Type B pancreatic cell (in vitro differentiated cells): ENCODE measurements around the gene ELL3. TPM values are rescaled to one million over a fixed set of nuclear protein-coding genes. Genes with fewer than 3 reads are reported as not detected.

Source experiments
- DNase-seq: peaks from one replicate; pipeline ENCODE4 v3.0.0; 2021; ENCODE audit warnings: mixed read lengths; ENCODE audit not compliant: unreplicated experiment; ENCODE audit errors: extremely low spot score
- H3K27ac Mint-ChIP-seq: 2 replicates; pipeline ENCODE4 v1.8.0; 2021; ENCODE audit warnings: mild to moderate bottlenecking, mixed read lengths
- H3K27me3 Mint-ChIP-seq: 2 replicates; pipeline ENCODE4 v1.8.0; 2021; ENCODE audit warnings: mixed read lengths
- H3K36me3 Mint-ChIP-seq: 2 replicates; pipeline ENCODE4 v1.8.0; 2021; ENCODE audit warnings: mixed read lengths
- H3K4me1 Mint-ChIP-seq: one replicate; pipeline ENCODE4 v1.8.0; 2021; ENCODE audit warnings: mixed read lengths; ENCODE audit not compliant: unreplicated experiment
- H3K4me3 Mint-ChIP-seq: 2 replicates; pipeline ENCODE4 v1.8.0; 2021; ENCODE audit warnings: mild to moderate bottlenecking, mixed read lengths
- H3K9me3 Mint-ChIP-seq: 2 replicates; pipeline ENCODE4 v1.8.0; 2021; ENCODE audit warnings: mixed read lengths
- total RNA-seq: library from RNA; stranded (reverse); gene quantifications from 2 replicates; pipeline ENCODE4 v1.2.1, GENCODE V29; 2021; ENCODE audit warnings: low replicate concordance
- TF ChIP-seq, protein P1 (sequence below): fragments of 200-600 bp; sonication (generic); conservative IDR thresholded peaks from 2 replicates; pipeline ENCODE4 v1.5.0; 2021; ENCODE audit warnings: antibody characterized with exemption, mild to moderate bottlenecking

ELL3 gene
- total RNA-seq, 1 donor from 2014 or later: 4.1 TPM

DNA sequence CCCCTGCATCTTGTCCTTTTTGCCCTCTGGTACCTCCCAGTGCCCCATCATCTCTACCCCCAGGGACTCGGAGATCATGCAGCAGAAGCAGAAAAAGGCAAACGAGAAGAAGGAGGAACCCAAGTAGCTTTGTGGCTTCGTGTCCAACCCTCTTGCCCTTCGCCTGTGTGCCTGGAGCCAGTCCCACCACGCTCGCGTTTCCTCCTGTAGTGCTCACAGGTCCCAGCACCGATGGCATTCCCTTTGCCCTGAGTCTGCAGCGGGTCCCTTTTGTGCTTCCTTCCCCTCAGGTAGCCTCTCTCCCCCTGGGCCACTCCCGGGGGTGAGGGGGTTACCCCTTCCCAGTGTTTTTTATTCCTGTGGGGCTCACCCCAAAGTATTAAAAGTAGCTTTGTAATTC is 16.9 kb upstream of the ELL3 start:
- no peak for DNase-seq
- H3K27me3 Mint-ChIP-seq: no peaks in the 10 kb centered on the region
- peak overlapping the region; percentile 97 for H3K27ac Mint-ChIP-seq
- TF ChIP-seq, protein P1, sequence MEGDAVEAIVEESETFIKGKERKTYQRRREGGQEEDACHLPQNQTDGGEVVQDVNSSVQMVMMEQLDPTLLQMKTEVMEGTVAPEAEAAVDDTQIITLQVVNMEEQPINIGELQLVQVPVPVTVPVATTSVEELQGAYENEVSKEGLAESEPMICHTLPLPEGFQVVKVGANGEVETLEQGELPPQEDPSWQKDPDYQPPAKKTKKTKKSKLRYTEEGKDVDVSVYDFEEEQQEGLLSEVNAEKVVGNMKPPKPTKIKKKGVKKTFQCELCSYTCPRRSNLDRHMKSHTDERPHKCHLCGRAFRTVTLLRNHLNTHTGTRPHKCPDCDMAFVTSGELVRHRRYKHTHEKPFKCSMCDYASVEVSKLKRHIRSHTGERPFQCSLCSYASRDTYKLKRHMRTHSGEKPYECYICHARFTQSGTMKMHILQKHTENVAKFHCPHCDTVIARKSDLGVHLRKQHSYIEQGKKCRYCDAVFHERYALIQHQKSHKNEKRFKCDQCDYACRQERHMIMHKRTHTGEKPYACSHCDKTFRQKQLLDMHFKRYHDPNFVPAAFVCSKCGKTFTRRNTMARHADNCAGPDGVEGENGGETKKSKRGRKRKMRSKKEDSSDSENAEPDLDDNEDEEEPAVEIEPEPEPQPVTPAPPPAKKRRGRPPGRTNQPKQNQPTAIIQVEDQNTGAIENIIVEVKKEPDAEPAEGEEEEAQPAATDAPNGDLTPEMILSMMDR: no peak
- peak overlapping the region; percentile 96 for H3K4me3 Mint-ChIP-seq
- peaks cover 33% of the 10 kb centered on the region for H3K4me1 Mint-ChIP-seq
- no peaks in the 10 kb centered on the region for H3K9me3 Mint-ChIP-seq
- H3K36me3 Mint-ChIP-seq: peaks cover 37% of the 10 kb centered on the region

DNA sequence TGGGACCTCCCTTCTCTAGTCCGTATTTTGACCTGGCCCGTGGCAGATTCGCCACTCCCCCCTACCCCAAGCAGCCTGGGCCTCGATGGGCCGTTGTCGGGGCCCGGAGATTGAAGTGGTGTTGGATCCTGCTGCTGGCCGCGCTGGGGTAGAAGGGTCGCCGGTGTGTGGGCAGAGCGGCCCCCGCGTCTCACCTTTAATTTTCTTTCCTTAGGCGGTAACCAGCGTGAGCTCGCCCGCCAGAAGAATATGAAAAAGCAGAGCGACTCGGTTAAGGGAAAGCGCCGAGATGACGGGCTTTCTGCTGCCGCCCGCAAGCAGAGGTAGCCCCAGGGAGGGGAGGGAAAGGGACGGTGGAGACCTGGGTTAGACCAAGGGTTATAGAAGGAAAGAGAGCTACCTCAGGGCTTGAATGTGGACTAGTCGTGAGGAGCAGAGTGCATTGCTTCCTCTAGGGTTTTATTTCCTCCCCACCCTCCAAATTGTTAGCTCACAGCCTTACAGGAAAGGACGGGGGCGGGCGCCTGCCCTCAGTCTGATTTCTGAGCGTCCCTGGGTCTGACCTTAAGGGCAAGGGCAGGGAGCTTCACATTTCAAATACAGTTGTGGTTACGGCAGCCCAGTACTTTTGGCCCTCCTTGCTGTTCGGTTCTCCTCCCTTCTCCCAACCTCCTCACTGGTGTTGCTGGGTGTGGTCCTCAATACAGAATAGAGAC is 16.2 kb upstream of the ELL3 start:
- Mint-ChIP-seq H3K9me3 (no peaks in the 10 kb centered on the region), H3K27ac (peak overlapping the region; percentile 97), H3K4me1 (peaks cover 27% of the 10 kb centered on the region), H3K27me3 (no peaks in the 10 kb centered on the region), H3K36me3 (peaks cover 32% of the 10 kb centered on the region), H3K4me3 (peak overlapping the region; percentile 96)
- no peak for DNase-seq
- TF ChIP-seq, protein P1: no peak

DNA sequence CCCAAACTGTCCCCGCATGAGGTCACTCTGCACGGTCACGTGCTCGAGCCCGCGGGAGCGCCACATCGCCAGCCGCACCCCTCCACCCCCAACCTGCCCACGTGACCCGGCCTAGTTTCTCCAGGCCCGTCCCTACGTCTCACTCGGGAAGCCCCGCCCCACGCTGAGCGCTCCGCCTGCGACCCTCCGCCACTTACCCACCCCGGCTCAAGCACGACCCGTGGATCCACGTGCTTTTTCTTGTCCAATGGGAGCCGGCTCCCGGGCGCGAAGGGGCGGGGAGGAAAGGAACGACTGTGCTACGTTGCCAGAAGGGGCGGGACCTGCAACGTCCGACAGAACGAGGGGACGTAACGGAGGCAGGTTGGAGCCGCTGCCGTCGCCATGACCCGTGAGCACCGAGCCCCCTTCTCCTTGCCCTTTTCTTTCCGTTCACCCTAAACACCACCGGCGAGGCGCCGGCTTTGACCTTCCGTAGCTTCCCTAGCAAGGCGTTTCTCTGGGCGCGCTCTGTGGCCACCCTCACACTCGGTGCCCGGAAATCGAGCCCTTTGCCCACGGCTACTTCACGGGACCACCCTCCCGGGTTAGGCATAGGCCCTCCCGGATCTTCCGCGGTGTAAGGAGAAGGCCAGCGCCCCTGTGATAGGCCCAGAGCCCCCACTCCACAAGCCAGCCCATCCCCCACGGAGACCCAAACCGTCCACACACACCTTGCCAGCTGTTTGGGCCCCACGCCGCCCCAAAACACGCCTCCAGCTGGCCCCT is 15.4 kb upstream of the ELL3 start, which contains the start of gene SERF2:
Gene SERF2, plus strand, starts transcription at position 328 of the 768 bp plus-strand sequence. Its CDS starts 57 bp downstream, at position 385.
- H3K9me3 Mint-ChIP-seq: no peaks in the 10 kb centered on the region
- peak within 1 kb of the TSS; percentile 96 for H3K4me3 Mint-ChIP-seq
- no peaks in the 10 kb centered on the region for H3K27me3 Mint-ChIP-seq
- H3K4me1 Mint-ChIP-seq: peaks cover 23% of the 10 kb centered on the region
- TF ChIP-seq, protein P1: no peak
- peak within 1 kb of the TSS; percentile 97 for H3K27ac Mint-ChIP-seq
- H3K36me3 Mint-ChIP-seq: peaks cover 32% of the 10 kb centered on the region
- peak; percentile 99 for DNase-seq

DNA sequence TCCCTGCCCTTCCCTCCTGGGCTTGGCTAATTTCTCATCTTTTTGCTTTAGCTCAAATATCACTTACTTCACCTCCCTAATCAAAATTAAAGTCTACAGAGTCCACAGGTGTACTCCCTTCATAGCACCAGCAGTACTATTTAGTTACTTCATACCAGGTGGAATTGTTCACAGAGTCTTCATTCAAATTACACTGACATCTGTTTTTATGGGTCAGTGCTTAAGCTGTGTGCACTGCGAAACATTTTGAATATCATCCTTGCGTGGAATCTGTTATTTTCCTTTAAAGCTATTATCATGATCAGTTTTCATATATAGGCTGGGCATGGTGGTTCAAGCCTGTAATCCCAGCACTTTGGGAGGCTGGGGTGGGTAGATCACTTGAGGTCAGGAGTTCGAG is 12.6 kb upstream of the ELL3 start:
- TF ChIP-seq, protein P1: no peak
- DNase-seq: no peak
- Mint-ChIP-seq H3K27me3 (no peaks in the 10 kb centered on the region), H3K9me3 (no peaks in the 10 kb centered on the region), H3K4me1 (peaks cover 11% of the 10 kb centered on the region), H3K27ac (peak overlapping the region; percentile 57), H3K36me3 (peaks cover 9% of the 10 kb centered on the region), H3K4me3 (no peak overlapping the region)

DNA sequence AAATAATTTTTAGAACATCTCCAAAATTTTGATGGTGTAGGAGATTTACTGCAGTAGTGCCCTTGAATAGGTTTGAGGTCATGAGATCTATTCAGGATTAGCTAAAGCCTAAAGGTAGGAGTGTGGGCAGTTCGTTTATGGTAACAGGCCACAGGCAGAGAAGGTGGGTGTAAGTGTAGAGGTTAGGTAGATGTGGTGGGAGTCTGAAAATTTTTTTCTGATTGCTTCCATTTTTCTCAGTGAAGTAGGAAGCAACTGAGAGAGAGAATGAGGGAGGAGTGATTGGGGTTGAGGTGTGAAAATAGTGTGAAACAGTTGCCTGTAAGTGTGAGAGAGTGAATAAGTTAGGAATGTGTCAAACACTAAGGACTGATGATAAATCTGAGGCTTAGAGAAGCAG is 2.2 kb upstream of the ELL3 start:
- Mint-ChIP-seq H3K4me1 (peaks cover 10% of the 10 kb centered on the region), H3K4me3 (peak overlapping the region; percentile 24), H3K27me3 (no peaks in the 10 kb centered on the region), H3K36me3 (peaks cover 5% of the 10 kb centered on the region), H3K27ac (no peak overlapping the region), H3K9me3 (no peaks in the 10 kb centered on the region)
- TF ChIP-seq, protein P1: no peak
- DNase-seq: no peak
